ENCODE measurements around the gene ATG9A. TPM values are rescaled to one million over a fixed set of nuclear protein-coding genes. Genes with fewer than 3 reads are reported as not detected.

Gene ATG9A
- total and polyA plus RNA-seq, 11 donors, result 28.3 to 147 (median 83.5) TPM

GRCh38 chr2:219228041-219228910 lies 1.2 kb downstream of the ATG9A start:
- Histone ChIP-seq H3K9me3 (no peaks in the 10 kb centered on the region), H3K27me3 (no peaks in the 10 kb centered on the region), H3K4me1 (peaks cover 3 to 51% (median 26%) of the 10 kb centered on the region in 12 donors), H3K27ac (peak overlapping the region in 11 of 12 donors; percentile 95 to 99 (median 97)), H3K4me3 (peak overlapping the region; percentile 80 to 92 (median 88)), H3K36me3 (peaks cover 2 to 63% (median 54%) of the 10 kb centered on the region in 9 donors)
- TF ChIP-seq, protein P1, sequence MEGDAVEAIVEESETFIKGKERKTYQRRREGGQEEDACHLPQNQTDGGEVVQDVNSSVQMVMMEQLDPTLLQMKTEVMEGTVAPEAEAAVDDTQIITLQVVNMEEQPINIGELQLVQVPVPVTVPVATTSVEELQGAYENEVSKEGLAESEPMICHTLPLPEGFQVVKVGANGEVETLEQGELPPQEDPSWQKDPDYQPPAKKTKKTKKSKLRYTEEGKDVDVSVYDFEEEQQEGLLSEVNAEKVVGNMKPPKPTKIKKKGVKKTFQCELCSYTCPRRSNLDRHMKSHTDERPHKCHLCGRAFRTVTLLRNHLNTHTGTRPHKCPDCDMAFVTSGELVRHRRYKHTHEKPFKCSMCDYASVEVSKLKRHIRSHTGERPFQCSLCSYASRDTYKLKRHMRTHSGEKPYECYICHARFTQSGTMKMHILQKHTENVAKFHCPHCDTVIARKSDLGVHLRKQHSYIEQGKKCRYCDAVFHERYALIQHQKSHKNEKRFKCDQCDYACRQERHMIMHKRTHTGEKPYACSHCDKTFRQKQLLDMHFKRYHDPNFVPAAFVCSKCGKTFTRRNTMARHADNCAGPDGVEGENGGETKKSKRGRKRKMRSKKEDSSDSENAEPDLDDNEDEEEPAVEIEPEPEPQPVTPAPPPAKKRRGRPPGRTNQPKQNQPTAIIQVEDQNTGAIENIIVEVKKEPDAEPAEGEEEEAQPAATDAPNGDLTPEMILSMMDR (IDR thresholded peaks at IDR 0.05), result no peak
- no peak for TF ChIP-seq POLR2A (IDR thresholded peaks at IDR 0.05)
- ATAC-seq (no peak), DNase-seq (no peak)
- 14 to 46% (median 38%) methylated on average over 3 to 7 of the region's 7 CpGs for WGBS, 4 donors
- intact Hi-C loops (cut with DNase I), result loop anchor here in 4 of 10 donors (2.0 to 10.0 kb wide), 4 partner anchors 51 to 69 kb away; partner anchors contain the start of genes CNPPD1 (in 2 of the 4), RETREG2 (in 1 of the 4) and SLC23A3 (in 1 of the 4)

GRCh38 chr2:219225350-219225749 lies 4.1 kb downstream of the ATG9A start:
- no peak for ATAC-seq

GRCh38 chr2:219223831-219224610 lies 5.4 kb downstream of the ATG9A start:
- no peak for TF ChIP-seq POLR2A (IDR thresholded peaks at IDR 0.05)
- TF ChIP-seq, protein P1 (IDR thresholded peaks at IDR 0.05), result no peak
- intact Hi-C loops (cut with DNase I), result loop anchor here in 1 of 10 donors (10.0 kb wide), 1 partner anchor 49 kb away; the partner anchor contains the start of genes CNPPD1, RETREG2 and SLC23A3
- H3K27me3 ChIP-seq, result no peaks in the 10 kb centered on the region
- H3K27ac ChIP-seq, result no peak overlapping the region
- H3K4me3 ChIP-seq, result no peak overlapping the region
- no peaks in the 10 kb centered on the region for H3K9me3 ChIP-seq
- peaks cover 9 to 43% (median 27%) of the 10 kb centered on the region in 12 donors for H3K4me1 ChIP-seq
- no peak for ATAC-seq
- DNase-seq, result no peak
- 90 to 94% (median 92%) methylated on average over 24 to 31 of the region's 31 CpGs for WGBS, 4 donors
- peaks cover 5 to 83% (median 73%) of the 10 kb centered on the region in 9 donors for H3K36me3 ChIP-seq

More at GRCh38 chr2:219225350-219225749, 4.1 kb downstream of the ATG9A start:
- no peak for DNase-seq
- Histone ChIP-seq H3K27me3 (no peaks in the 10 kb centered on the region), H3K9me3 (no peaks in the 10 kb centered on the region), H3K4me1 (peaks cover 3 to 37% (median 18%) of the 10 kb centered on the region in 12 donors), H3K27ac (peak overlapping the region in 1 of 12 donors; percentile 32), H3K36me3 (peaks cover 5 to 74% (median 69%) of the 10 kb centered on the region in 9 donors), H3K4me3 (no peak overlapping the region)
- no peak for TF ChIP-seq POLR2A (IDR thresholded peaks at IDR 0.05)
- TF ChIP-seq, protein P1 (IDR thresholded peaks at IDR 0.05), result no peak
- 82 to 90% (median 87%) methylated on average over 3 of the region's 3 CpGs for WGBS, 4 donors
- intact Hi-C loops (cut with DNase I), result loop anchor here in 2 of 10 donors (5.0 to 10.0 kb wide), 2 partner anchors 51 to 72 kb away; partner anchors contain the start of genes CNPPD1 (in 1 of the 2), RETREG2 (in 1 of the 2) and SLC23A3 (in 1 of the 2)
